ENCODE results near the gene HIRA.

- TF ChIP-seq BRCA1 (IDR thresholded peaks at IDR 0.05; ENCODE audit: low read depth, low read length) (no peak), CTCF (IDR thresholded peaks at IDR 0.05; ENCODE audit: control extremely low read depth in 1 of 3, insufficient read depth in 1 of 3, low read depth in 1 of 3, low read length in 3 of 3) (no peak)
These were observed 17.9 kb upstream of the HIRA start for GRCh38 chr22:19449422-19449767.
